ENCODE data around the gene SLC39A10. TPM values are rescaled to one million over a fixed set of nuclear protein-coding genes. Genes with fewer than 3 reads are reported as not detected.

The SLC39A10 gene
- total RNA-seq, 4 donors from 2014 or later: 1.6 to 3.5 (median 2.1) TPM

DNA sequence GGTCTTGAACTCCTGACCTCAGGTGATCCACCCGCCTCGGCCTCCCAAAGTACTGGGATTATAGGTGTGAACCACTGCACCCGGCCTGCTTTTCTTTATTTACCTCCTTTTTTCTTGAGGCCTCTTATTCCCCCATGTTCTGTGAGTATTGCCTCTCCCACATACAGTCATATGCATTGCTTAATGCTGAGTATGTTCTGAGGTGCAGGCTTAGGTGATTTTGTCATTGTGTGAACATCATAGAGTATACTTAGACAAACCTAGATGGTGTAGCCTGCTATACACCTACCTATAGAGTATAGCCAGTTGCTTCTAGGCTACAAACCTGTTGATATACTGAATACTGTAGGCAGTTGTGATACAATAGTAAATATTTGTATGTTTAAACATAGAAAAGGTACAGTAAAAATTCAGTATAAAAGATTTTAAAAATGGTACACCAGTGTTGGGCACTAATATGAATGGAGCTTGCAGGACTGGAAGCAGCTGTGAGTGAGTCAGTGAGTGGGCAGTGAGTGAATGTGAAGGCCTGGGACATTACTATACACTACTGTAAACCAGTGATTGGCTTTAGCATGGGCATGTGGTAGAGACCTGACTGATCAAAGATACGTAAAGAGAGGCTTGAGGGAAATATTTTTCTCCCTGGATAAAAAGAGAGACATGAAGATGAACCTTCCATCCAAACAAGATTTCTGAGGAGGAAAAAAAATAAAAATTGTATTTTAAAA, 17.6 kb downstream of the SLC39A10 start:
- DNase-seq (no peak), ATAC-seq (no peak)
- no peak for TF ChIP-seq POLR2A (IDR thresholded peaks at IDR 0.05)
- TF ChIP-seq, protein P1, sequence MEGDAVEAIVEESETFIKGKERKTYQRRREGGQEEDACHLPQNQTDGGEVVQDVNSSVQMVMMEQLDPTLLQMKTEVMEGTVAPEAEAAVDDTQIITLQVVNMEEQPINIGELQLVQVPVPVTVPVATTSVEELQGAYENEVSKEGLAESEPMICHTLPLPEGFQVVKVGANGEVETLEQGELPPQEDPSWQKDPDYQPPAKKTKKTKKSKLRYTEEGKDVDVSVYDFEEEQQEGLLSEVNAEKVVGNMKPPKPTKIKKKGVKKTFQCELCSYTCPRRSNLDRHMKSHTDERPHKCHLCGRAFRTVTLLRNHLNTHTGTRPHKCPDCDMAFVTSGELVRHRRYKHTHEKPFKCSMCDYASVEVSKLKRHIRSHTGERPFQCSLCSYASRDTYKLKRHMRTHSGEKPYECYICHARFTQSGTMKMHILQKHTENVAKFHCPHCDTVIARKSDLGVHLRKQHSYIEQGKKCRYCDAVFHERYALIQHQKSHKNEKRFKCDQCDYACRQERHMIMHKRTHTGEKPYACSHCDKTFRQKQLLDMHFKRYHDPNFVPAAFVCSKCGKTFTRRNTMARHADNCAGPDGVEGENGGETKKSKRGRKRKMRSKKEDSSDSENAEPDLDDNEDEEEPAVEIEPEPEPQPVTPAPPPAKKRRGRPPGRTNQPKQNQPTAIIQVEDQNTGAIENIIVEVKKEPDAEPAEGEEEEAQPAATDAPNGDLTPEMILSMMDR (IDR thresholded peaks at IDR 0.05 in 4 of 5, conservative IDR thresholded peaks at IDR 0.05 in 1 of 5): no peak
- H3K27me3 ChIP-seq: no peaks in the 10 kb centered on the region
- no peak overlapping the region for H3K4me3 ChIP-seq
- intact Hi-C loops (cut with DNase I; ENCODE audit: low total_unique reads): no loop called here
- in situ Hi-C loops (cut with MboI; ENCODE audit: low sequenced_read_pairs in 4 of 4): no loop called here
- H3K9me3 ChIP-seq: no peaks in the 10 kb centered on the region
- no peaks in the 10 kb centered on the region for H3K36me3 ChIP-seq
- no peak overlapping the region for H3K27ac ChIP-seq
- H3K4me1 ChIP-seq: no peaks in the 10 kb centered on the region

GRCh38 chr2:195675783-195676427, 18.9 kb downstream of the SLC39A10 start:
- Histone ChIP-seq H3K4me3 (no peak overlapping the region), H3K27me3 (no peaks in the 10 kb centered on the region), H3K9me3 (no peaks in the 10 kb centered on the region), H3K27ac (no peak overlapping the region), H3K36me3 (peaks cover 0 to 7% of the 10 kb centered on the region in 2 donors), H3K4me1 (no peaks in the 10 kb centered on the region)
- no peak for DNase-seq
- TF ChIP-seq, protein P1 (IDR thresholded peaks at IDR 0.05 in 4 of 5, conservative IDR thresholded peaks at IDR 0.05 in 1 of 5): no peak
- in situ Hi-C loops (cut with MboI; ENCODE audit: low sequenced_read_pairs in 4 of 4): no loop called here
- no peak for ATAC-seq
- intact Hi-C loops (cut with DNase I; ENCODE audit: low total_unique reads): no loop called here

DNA sequence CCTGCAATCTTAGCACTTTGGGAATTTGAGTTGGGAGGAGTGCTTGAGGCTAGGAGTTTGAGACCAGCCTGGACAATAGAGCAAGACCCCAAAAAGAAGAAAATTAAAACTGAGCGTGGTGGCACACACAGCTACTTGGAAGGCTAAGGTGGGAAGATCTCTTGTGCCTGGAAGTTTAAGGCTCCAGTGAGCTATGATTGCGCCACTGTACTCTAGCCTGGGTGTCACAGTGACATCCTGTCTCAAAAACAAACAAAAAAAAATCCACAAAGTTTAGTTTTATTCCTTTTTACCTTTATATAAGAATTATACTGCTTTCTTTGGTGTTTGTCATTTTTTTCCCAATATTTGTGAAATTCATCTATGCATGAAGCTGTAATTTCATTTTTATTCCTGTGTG, 20.3 kb downstream of the SLC39A10 start:
- Histone ChIP-seq H3K27me3 (no peaks in the 10 kb centered on the region), H3K27ac (no peak overlapping the region), H3K9me3 (no peaks in the 10 kb centered on the region), H3K4me3 (no peak overlapping the region), H3K36me3 (peaks cover 0 to 8% of the 10 kb centered on the region in 2 donors), H3K4me1 (no peaks in the 10 kb centered on the region)
- intact Hi-C loops (cut with DNase I; ENCODE audit: low total_unique reads) (no loop called here), in situ Hi-C loops (cut with MboI; ENCODE audit: low sequenced_read_pairs in 4 of 4) (no loop called here)
- TF ChIP-seq, protein P1 (IDR thresholded peaks at IDR 0.05 in 4 of 5, conservative IDR thresholded peaks at IDR 0.05 in 1 of 5): no peak
- TF ChIP-seq POLR2A (IDR thresholded peaks at IDR 0.05): no peak
- DNase-seq (no peak), ATAC-seq (no peak)

DNA sequence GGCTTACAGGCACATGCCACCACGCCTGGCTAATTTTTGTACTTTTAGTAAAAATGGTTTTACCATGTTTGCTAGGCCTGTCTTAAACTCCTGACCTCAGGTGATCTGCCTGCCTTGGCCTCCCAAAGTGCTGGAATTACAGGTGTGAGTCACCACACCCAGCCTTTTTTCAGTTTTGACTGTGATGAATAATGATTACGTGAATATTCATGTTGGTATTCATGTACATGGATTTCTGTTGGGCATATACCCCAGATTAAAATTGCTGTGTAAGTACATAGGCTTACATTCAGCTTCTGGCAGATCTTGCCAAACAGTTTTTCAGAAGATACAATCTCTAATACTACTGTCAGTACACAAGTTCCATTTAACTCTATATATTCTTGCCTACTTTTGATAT, 20.9 kb downstream of the SLC39A10 start:
- no peak for TF ChIP-seq POLR2A (IDR thresholded peaks at IDR 0.05)
- TF ChIP-seq, protein P1 (IDR thresholded peaks at IDR 0.05 in 4 of 5, conservative IDR thresholded peaks at IDR 0.05 in 1 of 5): no peak
- intact Hi-C loops (cut with DNase I; ENCODE audit: low total_unique reads): no loop called here
- no peak overlapping the region for H3K4me3 ChIP-seq
- no peaks in the 10 kb centered on the region for H3K4me1 ChIP-seq
- in situ Hi-C loops (cut with MboI; ENCODE audit: low sequenced_read_pairs in 4 of 4): no loop called here
- ATAC-seq (no peak), DNase-seq (no peak)
- H3K36me3 ChIP-seq: peaks cover 0 to 8% of the 10 kb centered on the region in 2 donors
- no peak overlapping the region for H3K27ac ChIP-seq
- no peaks in the 10 kb centered on the region for H3K9me3 ChIP-seq
- H3K27me3 ChIP-seq: no peaks in the 10 kb centered on the region
